SU-DHL-6 (cell line): ENCODE results near the gene CCNQ.

Experiments used
- CTCF ChIP-seq: fragments of 200-600 bp; sonication (generic); IDR thresholded peaks from one replicate; pipeline ENCODE4 v1.5.1; 2017; ENCODE audit warnings: antibody characterized with exemption, mild to moderate bottlenecking, low read length, moderate library complexity; ENCODE audit not compliant: insufficient read depth, poor library complexity, severe bottlenecking
- EZH2phosphoT487 ChIP-seq: fragments of 200-600 bp; sonication (generic), shearing (Covaris generic); conservative IDR thresholded peaks from 2 replicates; pipeline ENCODE4 v1.6.1; 2018; ENCODE audit warnings: mild to moderate bottlenecking, antibody characterized with exemption, low read length, moderate library complexity, mixed read lengths

- TF ChIP-seq CTCF (no peak), EZH2phosphoT487 (no peak)
Observed at GRCh38 chrX:153569475-153569874, 29.5 kb downstream of the CCNQ start.
